HG03558 (cell line): Measurements from ENCODE around the gene CREBBP.

ENCODE experiments used
- ATAC-seq: cut with Tn5 transposase; IDR thresholded peaks from one replicate; pipeline ENCODE4 v1.9.1; 2021; ENCODE audit warnings: moderate number of reproducible peaks; ENCODE audit not compliant: unreplicated experiment; ENCODE audit errors: extremely low read depth

Gene CREBBP

GRCh38 chr16:3800477-3801270 lies 79.8 kb downstream of the CREBBP start:
- no peak for ATAC-seq

- ATAC-seq = no peak
Observed at GRCh38 chr16:3800019-3800418, 80.5 kb downstream of the CREBBP start.

- no peak for ATAC-seq
Observed at GRCh38 chr16:3799354-3799753, 81.2 kb downstream of the CREBBP start.

- ATAC-seq = no peak
Observed at GRCh38 chr16:3798838-3799237, 81.7 kb downstream of the CREBBP start.

GRCh38 chr16:3797904-3798811 lies 82.4 kb downstream of the CREBBP start:
- no peak for ATAC-seq

GRCh38 chr16:3797473-3797872 lies 83.0 kb downstream of the CREBBP start:
- no peak for ATAC-seq

DNA sequence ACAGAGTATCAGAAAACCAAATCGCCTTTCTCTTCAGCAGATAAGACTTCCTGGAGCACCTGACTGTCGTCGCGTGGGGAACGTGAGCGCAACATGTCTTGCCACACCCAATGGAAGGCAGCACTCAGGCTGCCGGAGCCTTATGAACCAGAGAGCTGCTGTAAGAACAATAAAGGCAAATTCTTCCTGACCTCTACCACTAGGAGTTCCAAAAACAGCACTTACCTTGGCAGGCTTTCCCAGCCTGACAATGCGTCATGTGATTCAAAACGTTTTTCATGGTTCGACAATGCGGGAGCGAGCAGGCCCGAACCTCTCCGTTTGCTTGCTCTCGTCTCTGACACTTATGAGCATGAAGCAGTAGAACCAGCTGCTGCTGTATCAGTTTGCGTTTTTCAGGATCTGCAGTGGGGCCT lies 87.3 kb downstream of the CREBBP start:
- no peak for ATAC-seq

DNA sequence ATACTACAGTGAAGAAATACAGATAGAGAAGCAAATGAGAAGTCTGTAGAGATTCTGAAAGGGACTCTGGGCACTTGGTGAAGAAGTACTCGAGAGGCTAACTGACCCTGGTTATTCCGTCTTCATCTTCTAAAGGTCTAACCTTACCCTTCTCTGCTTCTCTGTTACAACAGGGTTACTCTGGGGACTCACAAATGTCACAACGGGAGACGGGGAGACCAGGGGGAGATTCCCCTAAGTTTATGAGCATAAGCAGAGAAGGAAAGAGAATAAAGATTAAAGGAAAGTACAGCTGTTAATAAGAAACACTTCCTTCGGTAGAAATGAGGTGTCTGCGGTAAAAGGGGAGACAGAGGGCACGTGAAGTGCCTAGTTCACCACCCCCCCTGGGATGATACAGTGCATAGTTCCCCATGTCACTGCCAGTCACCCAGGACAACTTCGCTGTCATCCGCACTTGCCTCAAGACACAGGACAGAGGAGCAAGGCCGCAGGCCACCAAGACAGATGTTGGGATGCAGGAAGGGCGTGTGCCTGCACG lies 88.0 kb downstream of the CREBBP start:
- ATAC-seq = no peak

GRCh38 chr16:3791701-3792100 lies 88.8 kb downstream of the CREBBP start:
- no peak for ATAC-seq

DNA sequence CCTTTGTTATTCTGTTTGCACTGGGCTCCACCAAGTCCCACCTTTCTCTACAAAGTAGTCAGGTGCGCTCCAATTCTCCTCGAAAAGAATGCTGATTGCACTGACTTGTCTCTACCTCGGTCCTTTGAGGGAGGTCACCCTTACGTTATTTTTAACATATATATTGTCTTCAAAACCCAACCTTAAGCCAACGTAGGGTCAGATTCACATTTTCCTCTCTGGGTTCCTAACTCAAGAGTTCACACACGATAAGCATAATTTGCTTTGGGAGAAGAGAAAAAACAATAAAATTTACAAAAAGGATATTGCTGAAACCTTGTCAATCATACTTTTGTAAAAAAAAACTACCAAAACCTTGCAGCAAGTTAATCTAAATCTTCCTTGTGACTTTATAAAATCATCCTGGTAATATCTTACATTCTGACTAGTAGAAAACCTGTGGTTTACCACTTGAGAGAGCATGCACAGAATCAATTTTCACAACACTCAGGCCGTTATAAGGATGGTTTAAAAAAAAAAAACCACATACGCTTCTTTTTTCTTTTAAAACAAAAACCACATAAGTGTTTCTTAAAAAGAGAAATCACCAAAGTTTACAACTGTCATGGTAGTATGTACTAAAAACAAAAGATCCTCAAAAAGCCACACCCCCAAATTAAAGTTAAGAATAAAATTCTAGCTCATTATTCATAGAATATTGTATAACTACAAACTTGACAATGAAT lies 91.0 kb downstream of the CREBBP start:
- ATAC-seq = no peak

DNA sequence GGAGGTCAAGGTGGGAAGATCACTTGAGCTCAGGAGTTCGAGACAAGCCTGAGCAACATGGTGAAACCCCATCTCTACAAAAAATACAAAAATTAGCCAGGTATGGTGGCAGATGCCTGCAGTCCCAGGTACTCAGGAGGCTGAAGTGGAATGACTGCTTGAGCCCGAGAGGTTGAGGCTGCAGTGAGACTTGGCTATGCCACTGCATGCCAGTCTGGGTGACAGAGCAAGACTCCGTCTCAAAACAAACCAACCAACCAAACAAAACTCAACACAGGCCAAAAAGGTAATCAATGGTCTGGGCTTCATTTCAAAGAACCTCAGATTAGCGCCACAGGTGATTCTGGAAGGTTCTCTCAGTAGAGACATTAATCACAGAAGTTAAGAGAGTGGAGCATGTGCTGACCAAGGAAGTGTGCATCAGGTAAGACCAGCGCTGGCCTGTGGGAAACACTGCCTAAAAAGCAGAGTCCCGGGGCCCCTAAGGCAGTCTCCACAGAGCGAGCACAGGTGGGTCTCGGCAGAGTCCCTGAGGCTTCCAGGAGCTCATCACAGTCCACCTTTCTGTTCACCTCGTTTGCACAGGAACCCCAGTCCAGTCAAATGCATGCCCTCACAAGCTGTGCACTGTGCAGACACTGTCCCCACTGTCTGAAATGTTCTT lies 91.7 kb downstream of the CREBBP start:
- no peak for ATAC-seq

DNA sequence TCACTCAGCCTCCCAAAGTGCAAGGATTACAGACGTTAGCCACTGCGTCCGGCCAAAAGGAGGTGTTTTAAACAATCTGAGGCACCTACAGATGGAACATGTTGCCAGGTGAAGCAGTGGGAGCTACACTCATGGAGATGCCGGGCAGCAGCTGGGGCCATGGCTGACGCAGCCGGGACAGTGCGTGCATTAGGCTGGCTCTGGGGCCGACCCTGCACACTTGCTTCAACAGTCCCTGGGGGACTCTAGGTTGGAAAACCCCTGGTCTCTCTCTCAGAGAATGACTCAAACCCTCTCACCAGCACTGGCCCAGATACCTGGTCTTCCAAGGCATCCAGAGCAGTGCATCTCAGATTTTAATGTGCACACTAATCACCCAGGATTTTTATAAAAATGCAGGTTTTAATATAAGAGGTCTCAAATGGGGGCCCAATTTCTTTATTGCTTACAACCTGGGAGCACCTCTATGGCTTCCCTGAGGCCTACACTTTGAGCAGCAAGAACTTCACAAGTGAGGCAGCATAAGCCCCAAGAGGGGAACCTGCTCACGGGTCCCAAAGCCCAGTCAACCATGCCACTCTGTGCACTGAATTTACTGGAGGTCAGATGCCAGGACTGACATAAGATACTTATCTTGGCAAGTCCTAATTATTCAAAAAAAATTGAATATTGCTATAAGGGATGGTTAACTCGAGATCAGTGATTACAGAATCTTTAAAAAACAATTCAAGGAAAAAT lies 92.4 kb downstream of the CREBBP start:
- ATAC-seq = peak; percentile 38

- no peak for ATAC-seq
Observed at GRCh38 chr16:3785413-3785812, 95.1 kb downstream of the CREBBP start.

DNA sequence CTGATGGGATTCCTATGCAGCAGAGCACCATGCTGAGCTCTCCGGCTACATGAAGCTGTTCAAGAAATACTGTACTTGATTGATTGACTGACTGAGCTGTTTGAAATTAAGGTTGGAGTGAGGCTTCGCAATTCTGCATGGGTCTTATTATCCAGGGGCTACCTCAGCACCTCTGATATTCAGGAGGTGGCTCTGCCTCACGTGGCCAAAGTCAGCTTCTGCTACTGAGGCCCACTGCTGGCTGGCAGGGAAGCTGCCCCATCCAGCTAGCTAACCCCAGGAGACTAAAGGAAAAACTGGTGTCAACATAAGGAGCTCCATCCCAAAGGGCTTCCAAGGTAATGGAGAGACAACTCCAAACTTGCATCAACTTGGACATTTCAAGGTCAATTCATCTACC lies 97.0 kb downstream of the CREBBP start:
- no peak for ATAC-seq

- no peak for ATAC-seq
Observed at GRCh38 chr16:3782566-3782965, 97.9 kb downstream of the CREBBP start.

- no peak for ATAC-seq
Observed at GRCh38 chr16:3781421-3781820, 99.1 kb downstream of the CREBBP start.

DNA sequence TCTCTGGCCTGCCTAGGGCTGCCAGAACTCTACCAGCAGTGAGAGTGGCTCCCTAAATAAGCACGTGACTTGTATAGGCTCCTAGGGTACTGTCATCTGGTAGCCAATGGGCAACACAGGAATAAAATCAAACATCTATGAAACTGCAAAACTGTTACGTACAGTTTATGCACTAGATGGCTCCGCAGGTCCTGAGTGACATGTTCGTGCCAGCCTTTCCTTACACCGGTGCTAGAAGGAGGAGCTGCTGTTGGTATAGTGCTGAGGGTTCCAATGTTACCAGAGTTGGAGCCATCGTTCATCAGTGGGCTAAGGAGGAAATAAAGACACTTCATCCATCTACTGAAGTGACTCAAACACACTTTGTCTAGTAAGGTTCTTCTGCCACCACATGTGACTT lies 99.9 kb downstream of the CREBBP start:
- no peak for ATAC-seq

- no peak for ATAC-seq
Observed at GRCh38 chr16:3776316-3776715, 104.2 kb downstream of the CREBBP start.

DNA sequence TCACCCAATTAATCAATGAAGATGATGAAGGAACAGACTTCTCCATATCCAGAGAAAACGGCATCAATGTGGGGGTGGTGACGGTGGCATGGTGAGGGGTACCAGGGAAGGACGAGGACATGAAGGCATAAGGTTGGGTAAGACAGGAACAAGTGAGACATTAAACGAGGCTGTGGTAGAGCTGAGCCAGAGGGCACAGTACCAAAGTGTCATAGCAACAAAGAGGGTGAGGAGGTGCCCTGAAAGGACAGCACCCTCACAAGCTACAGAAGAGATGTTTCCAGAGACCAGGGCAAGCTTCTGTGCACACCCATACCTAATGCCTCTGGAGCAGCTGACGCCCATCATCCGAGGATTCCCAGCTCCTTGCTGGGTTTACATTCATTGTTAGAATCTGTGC lies 105.7 kb downstream of the CREBBP start:
- ATAC-seq = no peak
